ENCODE data around the gene RB1.

- TF ChIP-seq CTCF (IDR thresholded peaks at IDR 0.05) (no peak), EZH2 (IDR thresholded peaks at IDR 0.05; ENCODE audit: borderline replicate concordance, insufficient read depth, low read depth, low read length, poor library complexity, severe bottlenecking) (no peak)
Measured at GRCh38 chr13:48404952-48405351, 101.4 kb downstream of the RB1 start.

Data from B cell (primary cell).